Activated T-helper 1 cell treated with anti-CD3 and anti-CD28 coated beads, Interleukin-12 subunit alpha, Interleukin-12 subunit beta, Interleukin-2, Interleukin-4 antibody, amounts not matched to agents 30 ng/mL and 10 ng/mL and 1 ng/mL, durations not matched to agents 14 hours and 24 hours and 36 hours (primary cell): Measurements from ENCODE around the gene MND1. TPM values are rescaled to one million over a fixed set of nuclear protein-coding genes. Genes with fewer than 3 reads are reported as not detected.
"Not testable (repeated sequence)": the region's sequence is repeated elsewhere in the genome, so short reads cannot be mapped to it uniquely, and the experiment has no call there.

Experiments used
- DNase-seq: peaks from one replicate; pipeline ENCODE4 v3.0.0; 2021; ENCODE audit warnings: low spot score
- H3K27ac Mint-ChIP-seq: one replicate; pipeline ENCODE4 v1.8.0; 2021; ENCODE audit warnings: mild to moderate bottlenecking, mixed read lengths
- H3K27me3 Mint-ChIP-seq: one replicate; pipeline ENCODE4 v1.8.0; 2022; ENCODE audit warnings: mild to moderate bottlenecking, moderate library complexity, mixed read lengths; ENCODE audit not compliant: insufficient read depth
- H3K36me3 Mint-ChIP-seq: one replicate; pipeline ENCODE4 v1.8.0; 2021; ENCODE audit warnings: low read depth, mixed read lengths
- H3K4me1 Mint-ChIP-seq: one replicate; pipeline ENCODE4 v1.8.0; 2021; ENCODE audit warnings: low read depth, mixed read lengths
- H3K4me3 Mint-ChIP-seq: one replicate; pipeline ENCODE4 v1.8.0; 2021; ENCODE audit warnings: mild to moderate bottlenecking, moderate library complexity, mixed read lengths
- H3K9me3 Mint-ChIP-seq: one replicate; pipeline ENCODE4 v1.8.0; 2021; ENCODE audit warnings: mixed read lengths
- intact Hi-C: fragments of 100-400 bp; cut with micrococcal nuclease; formaldehyde crosslinking; loops from one replicate; pipeline ENCODE4 v1.15.1; 2024
- total RNA-seq: library from RNA; stranded (reverse); gene quantifications from 2 replicates; pipeline ENCODE4 v1.2.3, GENCODE V29; 2022

The MND1 gene
- total RNA-seq, 1 donor from 2014 or later, result 13.5 TPM

GRCh38 chr4:153461549-153461948 is 117.1 kb downstream of the MND1 start:
- H3K36me3 Mint-ChIP-seq, H3K9me3 Mint-ChIP-seq, DNase-seq, intact Hi-C loops, H3K27me3 Mint-ChIP-seq, H3K4me3 Mint-ChIP-seq, H3K27ac Mint-ChIP-seq: not testable (repeated sequence)
- H3K4me1 Mint-ChIP-seq, result peaks cover 11% of the 10 kb centered on the region

- Mint-ChIP-seq H3K4me3 (no peak overlapping the region), H3K27me3 (no peaks in the 10 kb centered on the region), H3K4me1 (peaks cover 28% of the 10 kb centered on the region), H3K9me3 (no peaks in the 10 kb centered on the region), H3K36me3 (peaks cover 2% of the 10 kb centered on the region), H3K27ac (no peak overlapping the region)
- intact Hi-C loops, result no loop called here
- no peak for DNase-seq
Observed at GRCh38 chr4:153464068-153464467, 119.6 kb downstream of the MND1 start.

Other genes with a start within 250 kb of the MND1 start
- gene TRIM2, start 140.2 kb upstream of the MND1 start, total RNA-seq, result 0.16 and 0.24 TPM in 2 replicates
- gene TMEM131L, start 121.7 kb downstream of the MND1 start, total RNA-seq, result 39.5 and 42.2 TPM in 2 replicates